GM21390 (cell line): ENCODE data around the gene MEIOB.
"Not testable (repeated sequence)": the region's sequence is repeated elsewhere in the genome, so short reads cannot be mapped to it uniquely, and the experiment has no call there.

Experiments
- ATAC-seq: cut with Tn5 transposase; IDR thresholded peaks from one replicate; pipeline ENCODE4 v1.9.1; 2021; ENCODE audit not compliant: unreplicated experiment

The MEIOB gene

GRCh38 chr16:1871974-1872635 lies at the start of gene MEIOB:
Gene MEIOB, minus strand, starts transcription at chr16:1872164. Its CDS starts 3,989 bp downstream, at chr16:1868175.
- no peak for ATAC-seq

- ATAC-seq, result no peak
Measured at GRCh38 chr16:1920727-1921171, 48.8 kb upstream of the MEIOB start.

GRCh38 chr16:1920122-1920521 lies 48.2 kb upstream of the MEIOB start:
- not testable (repeated sequence) for ATAC-seq

- ATAC-seq, result no peak
Measured at GRCh38 chr16:1919327-1919998, 47.5 kb upstream of the MEIOB start.

- ATAC-seq, result no peak
Measured at GRCh38 chr16:1918351-1919326, 46.7 kb upstream of the MEIOB start, which contains the start of gene HS3ST6. Gene HS3ST6, minus strand, starts transcription at chr16:1918415. Its CDS starts 92 bp downstream, at chr16:1918323.

- no peak for ATAC-seq
Measured at GRCh38 chr16:1917665-1918350, 45.8 kb upstream of the MEIOB start.

- no peak for ATAC-seq
Measured at GRCh38 chr16:1917056-1917664, 45.2 kb upstream of the MEIOB start.

GRCh38 chr16:1916640-1916990 lies 44.7 kb upstream of the MEIOB start:
- no peak for ATAC-seq

GRCh38 chr16:1915732-1916639 lies 44.0 kb upstream of the MEIOB start:
- ATAC-seq, result no peak

GRCh38 chr16:1914988-1915387 lies 43.0 kb upstream of the MEIOB start:
- no peak for ATAC-seq

- no peak for ATAC-seq
Measured at GRCh38 chr16:1914084-1914608, 42.2 kb upstream of the MEIOB start.

GRCh38 chr16:1913327-1914083 lies 41.5 kb upstream of the MEIOB start:
- no peak for ATAC-seq

GRCh38 chr16:1912215-1912543 lies 40.2 kb upstream of the MEIOB start:
- no peak for ATAC-seq

GRCh38 chr16:1911467-1912214 lies 39.7 kb upstream of the MEIOB start:
- ATAC-seq, result no peak

- ATAC-seq, result no peak
Measured at GRCh38 chr16:1909561-1910231, 37.7 kb upstream of the MEIOB start.

- no peak for ATAC-seq
Measured at GRCh38 chr16:1908983-1909382, 37.0 kb upstream of the MEIOB start.

GRCh38 chr16:1908184-1908583 lies 36.2 kb upstream of the MEIOB start:
- no peak for ATAC-seq
